MG63 (cell line): Measurements from ENCODE around the gene STAM2. TPM values are rescaled to one million over a fixed set of nuclear protein-coding genes. Genes with fewer than 3 reads are reported as not detected.
A peak's percentile ranks its signal among the peaks of the same experiment; 100 is the strongest.
"Not testable (repeated sequence)": the region's sequence is repeated elsewhere in the genome, so short reads cannot be mapped to it uniquely, and the experiment has no call there.

Experiments used
- DNase-seq: peaks from one replicate; pipeline ENCODE4 v3.0.0-alpha.2; 2020
- H3K27me3 ChIP-seq: fragments of 250-450 bp; sonication (Bioruptor Pico); 2 replicates; pipeline ENCODE4 v1.5.1; 2020; ENCODE audit warnings: mild to moderate bottlenecking, moderate library complexity
- H3K36me3 ChIP-seq: fragments of 250-450 bp; sonication (Bioruptor Pico); 2 replicates; pipeline ENCODE4 v1.5.1; 2020; ENCODE audit warnings: mild to moderate bottlenecking, moderate library complexity
- H3K4me3 ChIP-seq: fragments of 250-450 bp; sonication (Bioruptor Pico); 2 replicates; pipeline ENCODE4 v1.5.1; 2020; ENCODE audit warnings: mild to moderate bottlenecking, moderate library complexity
- H3K9me3 ChIP-seq: fragments of 250-450 bp; sonication (Bioruptor Pico); 2 replicates; pipeline ENCODE4 v1.5.1; 2020; ENCODE audit warnings: mild to moderate bottlenecking, moderate library complexity
- total RNA-seq: library from RNA; depleted of rRNA; stranded (reverse); fragments of >200 nt; shearing (Covaris generic); gene quantifications from 2 replicates; pipeline ENCODE4 v1.2.3, GENCODE V29; 2014; ENCODE audit warnings: low replicate concordance

The STAM2 gene
- total RNA-seq, 1 experiment from 2014 or later, result 33.1 TPM

GRCh38 chr2:152097801-152098495 lies 77.6 kb downstream of the STAM2 start:
- Histone ChIP-seq H3K36me3 (no peaks in the 10 kb centered on the region), H3K4me3 (peak overlapping the region; percentile 23), H3K9me3 (no peaks in the 10 kb centered on the region), H3K27me3 (peaks cover 56% of the 10 kb centered on the region)
- peak; percentile 9 for DNase-seq

- Histone ChIP-seq H3K9me3 (no peaks in the 10 kb centered on the region), H3K4me3 (peak overlapping the region; percentile 23; the same call in 1 of the 2 replicates), H3K36me3 (no peaks in the 10 kb centered on the region), H3K27me3 (peaks cover 56% of the 10 kb centered on the region)
- peak; percentile 13 for DNase-seq
Observed at GRCh38 chr2:152097290-152097800, 78.2 kb downstream of the STAM2 start.

GRCh38 chr2:152095146-152095545 lies 80.4 kb downstream of the STAM2 start:
- Histone ChIP-seq H3K27me3 (peaks cover 50% of the 10 kb centered on the region), H3K4me3 (no peak overlapping the region), H3K36me3 (no peaks in the 10 kb centered on the region), H3K9me3 (no peaks in the 10 kb centered on the region)
- no peak for DNase-seq

- H3K9me3 ChIP-seq, result no peaks in the 10 kb centered on the region
- no peaks in the 10 kb centered on the region for H3K36me3 ChIP-seq
- H3K27me3 ChIP-seq, result peaks cover 39% of the 10 kb centered on the region
- DNase-seq, result no peak
- no peak overlapping the region for H3K4me3 ChIP-seq
Observed at GRCh38 chr2:152094014-152094413, 81.5 kb downstream of the STAM2 start.

GRCh38 chr2:152093464-152093863 lies 82.1 kb downstream of the STAM2 start:
- Histone ChIP-seq H3K9me3 (no peaks in the 10 kb centered on the region), H3K36me3 (no peaks in the 10 kb centered on the region), H3K27me3 (peaks cover 35% of the 10 kb centered on the region), H3K4me3 (no peak overlapping the region)
- DNase-seq, result no peak

GRCh38 chr2:152092095-152092494 lies 83.5 kb downstream of the STAM2 start:
- Histone ChIP-seq H3K4me3 (no peak overlapping the region), H3K27me3 (peaks cover 22% of the 10 kb centered on the region), H3K36me3 (no peaks in the 10 kb centered on the region), H3K9me3 (no peaks in the 10 kb centered on the region)
- no peak for DNase-seq

- H3K36me3 ChIP-seq, H3K27me3 ChIP-seq, DNase-seq, H3K4me3 ChIP-seq, H3K9me3 ChIP-seq: not testable (repeated sequence)
Observed at GRCh38 chr2:152090726-152091125, 84.8 kb downstream of the STAM2 start.

GRCh38 chr2:152089238-152089637 lies 86.3 kb downstream of the STAM2 start:
- Histone ChIP-seq H3K27me3 (no peaks in the 10 kb centered on the region; the same call in 1 of the 2 replicates), H3K9me3 (no peaks in the 10 kb centered on the region), H3K36me3 (no peaks in the 10 kb centered on the region), H3K4me3 (no peak overlapping the region)
- no peak for DNase-seq

- H3K36me3 ChIP-seq, result no peaks in the 10 kb centered on the region
- no peak overlapping the region for H3K4me3 ChIP-seq
- no peak for DNase-seq
- no peaks in the 10 kb centered on the region for H3K9me3 ChIP-seq
- no peaks in the 10 kb centered on the region; the same call in 1 of the 2 replicates for H3K27me3 ChIP-seq
Observed at GRCh38 chr2:152088006-152088405, 87.6 kb downstream of the STAM2 start.

GRCh38 chr2:152086231-152086630 lies 89.3 kb downstream of the STAM2 start:
- no peaks in the 10 kb centered on the region for H3K27me3 ChIP-seq
- no peak for DNase-seq

GRCh38 chr2:152084076-152084475 lies 91.5 kb downstream of the STAM2 start:
- no peak for DNase-seq
- Histone ChIP-seq H3K4me3 (no peak overlapping the region), H3K27me3 (no peaks in the 10 kb centered on the region), H3K9me3 (0 out of 2 replicates have a peak, but pooled peaks cover 2% of the 10 kb centered on the region), H3K36me3 (no peaks in the 10 kb centered on the region)

More at GRCh38 chr2:152086231-152086630, 89.3 kb downstream of the STAM2 start:
- Histone ChIP-seq H3K9me3 (no peaks in the 10 kb centered on the region), H3K36me3 (no peaks in the 10 kb centered on the region), H3K4me3 (no peak overlapping the region)

- no peak for DNase-seq
- Histone ChIP-seq H3K27me3 (no peaks in the 10 kb centered on the region), H3K9me3 (0 out of 2 replicates have a peak, but pooled peaks cover 2% of the 10 kb centered on the region), H3K4me3 (no peak overlapping the region), H3K36me3 (no peaks in the 10 kb centered on the region)
Observed at GRCh38 chr2:152083202-152083875, 92.2 kb downstream of the STAM2 start.

GRCh38 chr2:152078662-152079061 lies 96.9 kb downstream of the STAM2 start:
- H3K4me3 ChIP-seq, result no peak overlapping the region
- H3K36me3 ChIP-seq, result no peaks in the 10 kb centered on the region
- 0 out of 2 replicates have a peak, but pooled peaks cover 2% of the 10 kb centered on the region for H3K9me3 ChIP-seq
- H3K27me3 ChIP-seq, result no peaks in the 10 kb centered on the region
- no peak for DNase-seq

- Histone ChIP-seq H3K9me3 (0 out of 2 replicates have a peak, but pooled peaks cover 2% of the 10 kb centered on the region), H3K27me3 (no peaks in the 10 kb centered on the region)
- DNase-seq, result no peak
Observed at GRCh38 chr2:152078023-152078422, 97.5 kb downstream of the STAM2 start.

GRCh38 chr2:152075461-152076050 lies 100.0 kb downstream of the STAM2 start:
- Histone ChIP-seq H3K4me3 (no peak overlapping the region), H3K27me3 (no peaks in the 10 kb centered on the region), H3K9me3 (no peaks in the 10 kb centered on the region), H3K36me3 (no peaks in the 10 kb centered on the region)
- no peak for DNase-seq

More at GRCh38 chr2:152078023-152078422, 97.5 kb downstream of the STAM2 start:
- Histone ChIP-seq H3K4me3 (no peak overlapping the region), H3K36me3 (no peaks in the 10 kb centered on the region)

- Histone ChIP-seq H3K27me3 (no peaks in the 10 kb centered on the region), H3K36me3 (no peaks in the 10 kb centered on the region), H3K9me3 (no peaks in the 10 kb centered on the region), H3K4me3 (no peak overlapping the region)
- DNase-seq, result no peak
Observed at GRCh38 chr2:152072011-152072410, 103.6 kb downstream of the STAM2 start.

- H3K9me3 ChIP-seq, result no peaks in the 10 kb centered on the region
- no peaks in the 10 kb centered on the region for H3K27me3 ChIP-seq
- DNase-seq, result no peak
- no peak overlapping the region for H3K4me3 ChIP-seq
- H3K36me3 ChIP-seq, result no peaks in the 10 kb centered on the region
Observed at GRCh38 chr2:152071518-152071917, 104.0 kb downstream of the STAM2 start.
